ENCODE results near the gene ZNF697.
"Not testable (repeated sequence)": the region's sequence is repeated elsewhere in the genome, so short reads cannot be mapped to it uniquely, and the experiment has no call there.

GRCh38 chr1:119696863-119697262 is 48.8 kb upstream of the ZNF697 start:
- TF ChIP-seq MXI1 (IDR thresholded peaks at IDR 0.05; ENCODE audit: borderline replicate concordance, low read depth, low read length); POLR2A (IDR thresholded peaks at IDR 0.05; ENCODE audit: low read depth, low read length); CTCF (conservative IDR thresholded peaks at IDR 0.05; ENCODE audit: low read depth, low read length); BHLHE40 (IDR thresholded peaks at IDR 0.05; ENCODE audit: low read depth, low read length); ELK1 (IDR thresholded peaks at IDR 0.05; ENCODE audit: borderline replicate concordance, low read depth, low read length); MAFK (IDR thresholded peaks at IDR 0.05; ENCODE audit: low read depth, low read length); FOS (IDR thresholded peaks at IDR 0.05; ENCODE audit: low read depth, low read length); RCOR1 (IDR thresholded peaks at IDR 0.05; ENCODE audit: insufficient replicate concordance, low read length); RFX5 (IDR thresholded peaks at IDR 0.05; ENCODE audit: low read depth, low read length); CEBPB (IDR thresholded peaks at IDR 0.05; ENCODE audit: low read depth, low read length); RAD21 (IDR thresholded peaks at IDR 0.05; ENCODE audit: low read length); MAZ (IDR thresholded peaks at IDR 0.05; ENCODE audit: borderline replicate concordance, low read depth, low read length): not testable (repeated sequence)

Data from IMR-90 (cell line).